Measurements from ENCODE around the gene COPB2. TPM values are rescaled to one million over a fixed set of nuclear protein-coding genes. Genes with fewer than 3 reads are reported as not detected.

COPB2 gene
- polyA plus RNA-seq, 1 donor (not counting 4 experiments of a cell fraction or from before 2014, with no cell fraction given): 149 TPM

GRCh38 chr3:139325551-139325950, 63.9 kb downstream of the COPB2 start:
- Histone ChIP-seq H3K9me3 (ENCODE audit: control insufficient read depth, low read depth, low read length) (no peaks in the 10 kb centered on the region), H3K27me3 (ENCODE audit: control insufficient read depth, extremely low read depth, insufficient read depth, low read length) (peaks cover 20% of the 10 kb centered on the region), H3K9me1 (ENCODE audit: control insufficient read depth, extremely low read depth, insufficient read depth, low read length) (no peaks in the 10 kb centered on the region), H3K36me3 (ENCODE audit: control insufficient read depth in 2 of 2, extremely low read depth in 1 of 2, insufficient read depth in 2 of 2, low read length in 2 of 2) (no peaks in the 10 kb centered on the region), H3K4me1 (ENCODE audit: control insufficient read depth, extremely low read depth, insufficient read depth, low read length) (no peaks in the 10 kb centered on the region), H3K4me2 (ENCODE audit: control insufficient read depth, extremely low read depth, insufficient read depth, low read depth, low read length) (no peak overlapping the region), H3K79me2 (ENCODE audit: control insufficient read depth, insufficient read depth, low read length) (no peaks in the 10 kb centered on the region), H4K20me1 (ENCODE audit: control insufficient read depth, extremely low read depth, insufficient read depth, low read length) (no peaks in the 10 kb centered on the region), H3K9ac (ENCODE audit: control insufficient read depth, extremely low read depth, insufficient read depth, low read length) (no peak overlapping the region), H3K27ac (ENCODE audit: control insufficient read depth, insufficient read depth, low read length) (no peak overlapping the region), H3K4me3 (ENCODE audit: control insufficient read depth in 2 of 3, extremely low read depth in 1 of 3, insufficient read depth in 2 of 3, low read depth in 1 of 3, low read length in 3 of 3) (no peak overlapping the region), H2AFZ (ENCODE audit: control insufficient read depth, low read length) (no peak overlapping the region)
- FAIRE-seq: no peak
- TF ChIP-seq CTCF (optimal IDR thresholded peaks at IDR 0.05 in 1 of 3, IDR thresholded peaks at IDR 0.05 in 1 of 3, conservative IDR thresholded peaks at IDR 0.05 in 1 of 3; ENCODE audit: extremely low read depth in 1 of 3, insufficient read depth in 2 of 3, low read length in 3 of 3) (no peak), EZH2 (IDR thresholded peaks at IDR 0.05; ENCODE audit: low read length) (no peak)
- dilution Hi-C loops (cut with MboI; ENCODE audit: extremely low pct_ligation_motif_present, low sequenced_read_pairs): no loop called here
- no peak for DNase-seq (ENCODE audit: low read depth, low spot score)

GRCh38 chr3:139324456-139324855, 65.0 kb downstream of the COPB2 start:
- no peaks in the 10 kb centered on the region for H4K20me1 ChIP-seq (ENCODE audit: control insufficient read depth, extremely low read depth, insufficient read depth, low read length)
- H3K9me3 ChIP-seq (ENCODE audit: control insufficient read depth, low read depth, low read length): no peaks in the 10 kb centered on the region
- H3K27ac ChIP-seq (ENCODE audit: control insufficient read depth, insufficient read depth, low read length): no peak overlapping the region
- no peaks in the 10 kb centered on the region for H3K4me1 ChIP-seq (ENCODE audit: control insufficient read depth, extremely low read depth, insufficient read depth, low read length)
- FAIRE-seq (no peak), DNase-seq (ENCODE audit: low read depth, low spot score) (no peak)
- H3K4me3 ChIP-seq (ENCODE audit: control insufficient read depth in 2 of 3, extremely low read depth in 1 of 3, insufficient read depth in 2 of 3, low read depth in 1 of 3, low read length in 3 of 3): no peak overlapping the region
- no peaks in the 10 kb centered on the region for H3K79me2 ChIP-seq (ENCODE audit: control insufficient read depth, insufficient read depth, low read length)
- no peak overlapping the region for H2AFZ ChIP-seq (ENCODE audit: control insufficient read depth, low read length)
- no peak overlapping the region for H3K4me2 ChIP-seq (ENCODE audit: control insufficient read depth, extremely low read depth, insufficient read depth, low read depth, low read length)
- H3K9me1 ChIP-seq (ENCODE audit: control insufficient read depth, extremely low read depth, insufficient read depth, low read length): no peaks in the 10 kb centered on the region
- H3K9ac ChIP-seq (ENCODE audit: control insufficient read depth, extremely low read depth, insufficient read depth, low read length): no peak overlapping the region
- no peaks in the 10 kb centered on the region for H3K36me3 ChIP-seq (ENCODE audit: control insufficient read depth in 2 of 2, extremely low read depth in 1 of 2, insufficient read depth in 2 of 2, low read length in 2 of 2)
- TF ChIP-seq CTCF (optimal IDR thresholded peaks at IDR 0.05 in 1 of 3, IDR thresholded peaks at IDR 0.05 in 1 of 3, conservative IDR thresholded peaks at IDR 0.05 in 1 of 3; ENCODE audit: extremely low read depth in 1 of 3, insufficient read depth in 2 of 3, low read length in 3 of 3) (no peak), EZH2 (IDR thresholded peaks at IDR 0.05; ENCODE audit: low read length) (no peak)
- dilution Hi-C loops (cut with MboI; ENCODE audit: extremely low pct_ligation_motif_present, low sequenced_read_pairs): loop anchor here (25.0 kb wide), 2 partner anchors 212 to 387 kb away; partner anchors contain the start of genes FOXL2 and FOXL2NB
- H3K27me3 ChIP-seq (ENCODE audit: control insufficient read depth, extremely low read depth, insufficient read depth, low read length): peaks cover 12% of the 10 kb centered on the region
